ENCODE data around the gene TMEM129. TPM values are rescaled to one million over a fixed set of nuclear protein-coding genes. Genes with fewer than 3 reads are reported as not detected.
"Not testable (repeated sequence)": the region's sequence is repeated elsewhere in the genome, so short reads cannot be mapped to it uniquely, and the experiment has no call there.

The TMEM129 gene
- polyA plus RNA-seq, 1 donor = 22.6 TPM

GRCh38 chr4:1695913-1696312 lies 25.2 kb downstream of the TMEM129 start:
- peak; percentile 72 for DNase-seq (ENCODE audit: low read depth)

DNA sequence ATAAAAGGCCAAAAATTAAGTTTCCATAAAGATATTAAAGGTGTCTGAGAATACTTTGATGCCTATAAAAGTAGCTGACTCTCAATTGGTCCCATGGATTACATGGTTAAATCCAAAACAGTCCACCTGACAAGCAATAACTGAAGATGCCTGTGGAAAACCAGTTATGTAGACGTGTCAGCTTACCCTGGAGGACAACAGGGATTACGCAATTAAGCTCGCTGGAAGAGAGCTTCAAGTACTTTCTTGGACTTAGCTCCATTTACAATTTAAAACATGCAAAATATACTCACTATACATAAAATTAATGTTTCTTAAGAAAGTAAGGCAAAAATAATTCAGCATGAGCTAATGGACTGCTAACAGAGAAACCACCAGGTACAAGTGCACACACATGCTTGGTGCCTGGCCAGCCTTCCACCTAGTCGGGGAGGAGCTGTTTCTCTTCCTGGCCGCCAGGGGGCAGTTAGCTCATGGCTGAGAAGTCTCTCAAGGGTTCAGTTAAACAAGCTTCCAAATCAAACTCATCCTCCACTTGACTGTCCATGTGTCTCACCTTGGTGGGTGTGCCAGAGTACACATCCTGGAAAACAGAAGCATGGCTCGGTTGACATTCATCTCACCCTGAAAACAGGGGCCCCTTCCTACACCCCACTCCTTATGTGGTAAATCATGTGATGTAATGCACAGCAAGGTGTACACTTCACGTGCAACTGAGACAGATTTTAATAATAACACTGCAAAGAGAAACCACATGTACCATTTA lies 27.8 kb downstream of the TMEM129 start:
- DNase-seq (ENCODE audit: low read depth) = no peak

DNA sequence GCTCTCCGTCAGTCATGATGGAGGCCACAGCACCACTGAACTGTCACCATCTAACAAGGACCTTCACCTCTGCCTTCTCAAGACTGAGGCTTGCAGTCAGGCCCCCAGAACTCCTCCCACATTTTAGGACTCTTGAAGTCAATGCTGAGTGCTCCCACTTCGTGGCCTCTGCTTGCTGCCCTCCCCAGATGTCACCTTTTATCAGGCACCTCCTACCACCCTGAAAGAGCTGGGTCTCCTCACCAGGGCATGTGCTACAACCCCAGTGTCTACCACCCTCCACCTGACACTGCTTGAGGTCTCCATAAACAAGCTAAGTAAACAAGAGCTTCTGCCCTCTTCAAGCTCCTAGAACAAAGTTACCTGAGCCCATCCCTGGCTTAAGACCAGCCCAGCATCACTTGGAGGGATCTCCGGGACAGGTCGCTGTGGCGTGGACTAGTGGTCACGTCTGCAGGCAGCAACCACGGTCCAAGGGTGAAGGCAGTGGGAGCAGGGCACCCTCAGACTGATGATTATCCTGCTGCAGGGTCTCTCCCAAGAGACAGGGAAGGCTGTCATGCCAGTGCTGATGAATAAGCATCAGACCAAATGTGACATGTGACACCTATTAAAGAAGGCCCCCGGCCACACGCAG lies 29.3 kb downstream of the TMEM129 start:
- no peak for DNase-seq (ENCODE audit: low read depth)

DNA sequence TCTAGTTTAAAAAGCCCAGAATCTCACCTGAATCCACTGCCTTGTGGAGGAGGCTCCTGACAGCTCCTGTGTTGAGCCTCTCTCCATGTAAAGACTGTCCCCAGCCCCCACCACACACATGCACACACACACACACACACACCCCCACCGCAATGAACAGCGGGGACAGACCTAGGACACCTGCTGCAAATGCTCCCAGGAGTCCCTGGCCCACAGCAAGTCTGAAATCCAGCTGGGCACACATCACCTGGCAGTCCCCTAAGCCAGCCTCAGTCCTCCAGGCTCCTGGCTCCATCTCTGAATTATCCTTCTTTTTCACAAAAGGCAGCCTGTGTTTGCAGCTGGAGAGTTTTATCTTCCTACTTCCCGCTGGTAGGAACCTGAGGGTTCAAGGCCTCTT lies 30.4 kb downstream of the TMEM129 start:
- DNase-seq (ENCODE audit: low read depth) = no peak

DNA sequence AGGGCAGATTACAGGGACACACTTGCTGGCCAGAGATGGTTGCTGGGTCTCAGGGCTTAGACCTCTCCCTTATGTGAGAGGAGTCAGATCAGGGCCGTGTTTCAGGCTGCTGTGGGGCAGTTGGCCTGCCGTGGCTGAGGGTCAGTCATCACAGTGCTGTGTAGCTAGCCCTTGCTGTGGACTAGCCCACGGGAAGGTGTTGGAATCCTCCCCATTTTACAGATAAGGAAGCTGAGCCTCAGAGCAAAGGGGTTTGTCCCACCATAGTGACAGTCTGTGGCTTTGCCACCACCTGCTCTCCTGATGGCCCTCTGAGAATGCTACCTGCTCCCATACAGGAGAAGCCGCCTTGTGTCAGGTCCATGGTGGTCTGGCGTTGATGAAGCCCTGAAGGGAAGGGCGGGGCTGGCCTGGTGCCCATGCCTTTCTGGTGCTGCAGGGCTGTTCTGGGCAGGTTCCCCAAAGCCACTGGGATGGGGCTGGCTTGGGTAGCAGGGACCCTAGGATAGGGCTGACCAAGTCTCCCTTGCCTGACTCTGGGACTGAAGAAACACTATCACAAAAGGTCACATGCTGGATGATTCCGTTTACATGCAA lies 34.6 kb downstream of the TMEM129 start:
- DNase-seq (ENCODE audit: low read depth) = no peak

DNA sequence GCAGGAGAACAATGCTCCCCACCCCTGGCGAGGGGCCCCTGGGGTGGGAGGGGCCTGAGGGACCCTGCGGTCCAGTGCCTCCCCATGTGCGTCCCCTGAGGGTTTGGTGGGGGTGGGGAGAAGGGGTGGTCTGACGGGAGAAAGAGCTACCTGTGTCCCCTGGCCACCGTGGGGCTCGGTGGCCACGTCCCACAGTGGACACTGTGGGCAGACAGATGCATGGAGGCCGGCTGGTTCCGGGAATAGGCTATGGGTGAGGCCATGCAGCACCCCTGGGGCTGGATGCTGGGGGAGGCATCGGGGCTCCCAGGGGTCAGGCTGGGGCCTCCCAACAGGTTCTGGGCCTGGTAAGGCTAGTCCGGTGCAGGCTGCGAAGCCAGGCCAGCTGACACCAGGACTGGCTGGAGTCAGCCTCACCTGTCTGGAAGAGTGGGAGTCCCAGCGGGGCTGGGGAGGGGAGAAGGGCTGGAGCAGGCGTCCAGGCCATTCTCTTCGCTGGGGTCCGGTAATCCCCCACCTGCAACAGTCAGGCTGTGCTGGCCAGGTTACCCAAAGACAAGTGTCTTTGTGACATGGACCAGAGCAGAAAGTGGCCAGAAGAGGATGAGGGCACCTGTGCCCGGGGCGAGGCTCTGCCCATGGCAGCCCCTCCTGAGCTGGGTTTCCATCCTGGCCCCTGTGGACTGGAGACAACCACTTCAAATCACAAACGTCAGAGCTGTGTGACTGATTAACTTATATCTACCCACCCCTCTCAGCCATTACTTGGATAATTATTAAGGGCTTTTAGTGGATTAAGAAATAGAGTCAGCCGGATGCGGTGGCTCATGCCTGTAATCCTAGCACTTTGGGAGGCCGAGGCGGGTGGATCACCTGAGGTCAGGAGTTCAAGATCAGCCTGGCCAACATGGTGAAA lies 35.6 kb downstream of the TMEM129 start:
- no peak for DNase-seq (ENCODE audit: low read depth)

DNA sequence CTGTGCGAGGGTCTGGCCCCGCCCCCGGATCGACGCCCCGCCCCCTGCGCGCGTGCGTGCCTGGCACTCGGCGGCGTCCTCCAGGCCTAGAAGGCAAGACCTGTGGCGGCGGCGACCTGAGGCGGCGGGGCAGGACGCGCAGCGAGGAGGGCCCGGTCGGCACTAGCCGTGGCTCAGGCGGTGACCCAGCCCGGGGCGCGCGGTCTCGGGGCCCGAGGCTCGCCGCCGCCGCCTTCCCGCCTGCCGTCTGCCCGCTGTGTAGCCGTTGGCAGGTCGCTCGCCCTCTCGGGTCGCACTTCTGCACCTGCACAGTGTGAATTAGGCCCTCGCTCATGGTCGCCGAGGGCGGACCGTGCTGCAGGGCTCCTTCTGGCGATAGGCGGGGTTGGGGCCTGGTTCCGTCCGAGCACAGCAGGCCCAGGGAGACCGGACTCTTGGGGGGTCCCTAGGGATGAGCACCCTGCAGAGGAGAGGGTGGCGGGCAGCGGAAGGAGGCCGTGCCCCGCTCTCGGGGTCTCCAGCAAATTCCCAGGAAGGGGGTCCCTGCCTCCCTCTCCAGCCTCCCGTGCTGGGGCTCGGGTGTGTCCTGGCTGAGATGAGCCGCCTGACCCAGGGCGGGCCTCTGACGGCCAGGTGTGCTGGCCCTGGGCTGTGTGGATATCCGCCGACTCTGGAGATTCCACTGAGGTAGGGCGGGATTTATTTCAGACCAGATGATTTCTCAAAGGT lies 36.5 kb downstream of the TMEM129 start:
- DNase-seq (ENCODE audit: low read depth) = no peak

DNA sequence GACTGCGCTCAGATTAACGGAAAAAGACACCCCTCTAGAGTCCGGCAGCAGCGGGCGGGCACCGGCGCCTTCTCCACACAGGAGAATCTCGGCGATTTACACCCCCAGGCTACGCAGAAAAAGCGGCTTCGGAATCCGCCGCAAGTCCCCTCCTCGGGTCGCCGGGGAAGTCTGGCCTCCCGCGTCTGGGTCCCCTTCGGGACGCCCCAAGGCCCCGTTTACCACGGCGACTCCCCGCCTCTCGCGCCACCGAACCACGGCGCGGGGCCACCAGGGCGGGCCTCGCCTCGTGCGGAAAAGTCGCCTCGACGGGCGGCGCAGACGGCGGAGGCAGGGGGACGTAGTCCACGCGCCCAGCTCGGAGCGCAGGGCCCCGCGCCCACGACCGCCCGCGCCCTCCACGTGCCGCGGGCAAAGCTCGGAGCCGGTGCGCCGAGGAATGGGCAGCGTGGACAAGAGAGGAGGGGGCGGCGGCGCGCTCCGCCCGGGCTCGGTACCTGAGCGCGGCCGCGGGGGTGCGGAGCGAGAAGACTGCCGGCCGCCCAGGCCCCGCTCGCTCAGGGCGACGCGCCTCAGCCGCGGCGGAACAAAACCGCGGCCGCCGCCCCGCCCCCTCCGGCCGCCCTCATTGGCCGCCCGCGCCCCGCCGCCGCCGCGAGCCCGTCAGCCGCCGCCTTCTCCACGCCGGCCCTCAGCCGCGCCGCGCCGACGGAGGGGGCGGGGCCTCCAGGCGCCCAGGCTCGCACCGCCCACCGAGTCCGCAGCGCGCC lies 37.2 kb downstream of the TMEM129 start, which contains the start of gene FAM53A:
Gene FAM53A (minus strand): TSS at position 578 of the 770 bp plus-strand sequence. CDS start 15,572 bp downstream, outside the sequence.
- peak; percentile 35 for DNase-seq (ENCODE audit: low read depth)

DNA sequence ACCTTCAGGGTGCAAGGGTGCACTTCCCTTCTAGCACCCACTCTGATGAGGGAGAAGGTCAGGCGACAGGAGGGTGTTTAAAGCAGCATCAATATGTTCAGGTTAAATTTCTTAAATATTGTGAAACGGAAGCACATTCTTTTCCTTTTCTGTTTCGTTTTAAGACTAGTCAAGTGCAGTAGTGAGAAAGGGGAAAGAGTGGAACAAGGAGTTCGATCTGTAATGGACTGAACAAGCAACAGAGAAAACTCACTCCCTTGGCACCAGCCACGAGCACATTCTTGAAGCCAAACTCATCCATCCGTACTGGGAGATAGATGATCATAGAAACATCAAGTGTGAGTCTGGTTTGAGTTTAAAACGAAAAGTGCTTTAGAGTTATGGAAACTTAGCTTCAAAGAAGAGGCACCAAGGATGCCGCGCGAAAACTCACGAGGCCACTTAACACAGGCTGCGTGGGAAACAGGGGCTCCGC lies 37.8 kb downstream of the TMEM129 start:
- DNase-seq (ENCODE audit: low read depth) = no peak

DNA sequence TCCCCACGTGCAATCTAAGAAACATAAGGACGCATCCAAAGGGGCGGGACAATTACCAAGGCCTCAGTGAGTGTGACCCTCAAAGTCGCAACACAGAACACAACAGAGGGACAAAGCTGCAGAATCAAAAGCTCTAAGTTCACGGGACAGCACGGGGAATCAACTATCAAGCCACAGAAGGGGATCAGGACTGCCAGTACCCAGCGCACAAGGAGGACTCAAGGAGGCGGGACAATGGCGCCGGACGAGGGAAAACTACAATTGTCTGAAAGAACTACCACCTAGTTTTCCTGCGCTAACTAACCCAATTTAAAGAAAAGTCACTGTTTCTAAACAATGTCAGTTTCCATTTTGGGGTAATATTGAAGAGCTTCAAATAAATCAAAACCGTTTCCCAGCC lies 38.3 kb downstream of the TMEM129 start:
- DNase-seq (ENCODE audit: low read depth) = no peak

DNA sequence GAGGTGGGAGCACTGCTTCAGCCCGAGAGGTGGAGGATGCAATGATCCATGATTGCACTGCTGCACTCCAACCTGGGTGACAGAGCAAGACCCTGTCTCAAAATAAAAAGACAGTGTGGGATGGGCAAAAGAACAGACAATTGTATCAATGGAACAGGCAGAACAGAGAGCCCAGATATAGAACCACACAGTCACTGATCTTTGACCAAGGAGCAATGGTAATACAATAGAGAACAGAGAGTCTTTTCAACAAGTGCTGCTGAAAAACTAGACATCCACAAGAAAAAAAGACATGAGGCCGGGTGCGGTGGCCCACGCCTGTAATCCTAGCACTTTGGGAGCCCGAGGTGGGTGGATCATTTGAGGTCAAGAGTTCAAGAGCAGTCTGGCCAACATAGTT lies 42.9 kb downstream of the TMEM129 start:
- no peak for DNase-seq (ENCODE audit: low read depth)

DNA sequence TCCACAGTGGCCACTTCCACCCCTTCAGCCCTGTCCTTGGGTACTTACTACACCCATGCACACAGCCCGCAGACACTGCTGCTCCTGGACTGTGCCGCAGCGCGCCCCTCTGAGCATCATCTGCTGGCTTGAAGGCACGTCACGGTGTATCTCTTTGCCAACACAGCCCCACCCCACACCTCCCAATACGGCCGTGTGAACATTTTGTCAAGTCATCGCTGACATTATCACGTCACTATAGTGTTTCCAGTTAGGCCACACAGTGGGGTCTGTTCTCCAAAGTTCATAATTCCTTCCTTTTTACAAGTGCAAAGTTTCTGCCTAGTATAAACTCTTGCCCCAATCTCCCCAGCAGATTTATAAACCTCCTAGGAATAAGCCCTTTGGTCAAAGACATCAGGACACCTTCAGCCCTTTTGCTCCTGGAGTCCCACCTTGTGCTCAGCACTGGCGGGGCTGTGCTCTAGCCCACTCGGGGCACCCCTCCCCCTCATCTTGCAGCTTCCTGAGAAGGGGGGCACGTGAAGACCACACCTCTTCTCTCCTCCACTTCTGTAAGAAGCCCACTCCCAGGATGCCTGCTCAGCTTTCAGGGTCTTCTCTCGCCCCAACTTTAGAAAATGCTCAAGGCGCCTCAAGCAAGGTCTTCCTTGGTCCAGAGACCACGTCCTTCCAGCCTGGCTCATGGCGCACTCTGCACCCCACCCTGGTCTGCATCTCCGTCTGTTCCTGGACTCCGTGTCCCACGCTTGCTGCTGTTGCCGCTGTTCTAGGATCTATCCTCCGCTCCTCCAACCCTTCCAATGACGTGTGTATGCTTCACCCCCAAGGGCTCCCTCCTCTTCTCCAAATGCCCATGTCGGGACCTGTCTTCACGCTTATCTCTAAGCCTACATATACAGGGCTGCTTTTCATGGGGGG lies 44.3 kb downstream of the TMEM129 start:
- no peak for DNase-seq (ENCODE audit: low read depth)

- DNase-seq (ENCODE audit: low read depth) = no peak
These were observed 45.4 kb downstream of the TMEM129 start for GRCh38 chr4:1675802-1676137.

- DNase-seq (ENCODE audit: low read depth) = no peak
These were observed 45.9 kb downstream of the TMEM129 start for GRCh38 chr4:1675136-1675801.

DNA sequence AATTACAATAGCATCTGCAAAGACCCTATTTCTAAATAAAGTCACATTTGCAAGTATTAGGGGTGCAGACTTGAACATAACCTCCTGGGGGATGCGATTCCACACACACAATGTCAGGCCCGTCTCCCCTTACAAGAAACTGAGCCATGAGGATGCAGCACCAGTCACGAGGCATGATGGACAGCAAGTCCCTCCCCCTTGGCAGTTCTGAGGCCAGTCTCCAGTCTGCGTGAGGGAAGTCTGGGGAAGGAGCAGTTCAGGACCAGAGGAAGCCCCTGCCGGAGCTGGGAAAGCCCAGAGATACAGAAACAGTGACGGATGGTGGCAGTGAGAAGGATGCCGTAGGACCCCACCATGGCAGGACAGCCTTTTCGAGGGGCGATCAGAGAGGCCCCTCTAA lies 46.4 kb downstream of the TMEM129 start:
- DNase-seq (ENCODE audit: low read depth) = no peak

DNA sequence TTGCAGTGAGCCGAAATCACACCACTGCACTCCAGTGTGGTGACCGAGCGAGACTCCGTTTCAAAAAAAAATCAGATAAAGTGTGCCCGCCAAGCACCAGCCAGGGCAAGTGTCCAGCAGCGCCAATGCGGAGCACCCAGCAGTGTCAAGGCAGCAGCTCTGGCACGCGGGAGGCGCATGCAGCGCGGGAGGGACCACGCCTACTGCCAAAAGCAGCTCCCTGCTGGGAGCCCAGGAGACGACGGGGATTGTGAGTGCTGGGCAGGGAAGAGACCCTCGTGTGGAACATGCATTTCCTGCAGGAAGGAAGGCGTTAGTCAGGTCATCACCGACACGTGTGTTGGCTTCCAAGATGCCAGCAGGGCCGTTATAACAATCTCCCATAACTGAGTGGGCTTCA lies 47.5 kb downstream of the TMEM129 start:
- DNase-seq (ENCODE audit: low read depth) = no peak

DNA sequence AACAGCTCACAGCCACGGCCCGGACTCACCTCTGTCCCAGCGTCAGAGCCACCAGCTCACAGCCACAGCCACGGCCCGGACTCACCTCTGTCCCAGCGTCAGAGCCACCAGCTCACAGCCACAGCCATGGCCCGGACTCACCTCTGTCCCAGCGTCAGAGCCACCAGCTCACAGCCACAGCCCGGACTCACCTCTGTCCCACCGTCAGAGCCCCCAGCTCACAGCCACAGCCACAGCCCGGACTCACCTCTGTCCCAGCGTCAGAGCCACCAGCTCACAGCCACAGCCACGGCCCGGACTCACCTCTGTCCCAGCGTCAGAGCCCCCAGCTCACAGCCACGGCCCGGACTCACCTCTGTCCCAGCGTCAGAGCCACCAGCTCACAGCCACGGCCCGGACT lies 50.1 kb downstream of the TMEM129 start:
- not testable (repeated sequence) for DNase-seq (ENCODE audit: low read depth)

DNA sequence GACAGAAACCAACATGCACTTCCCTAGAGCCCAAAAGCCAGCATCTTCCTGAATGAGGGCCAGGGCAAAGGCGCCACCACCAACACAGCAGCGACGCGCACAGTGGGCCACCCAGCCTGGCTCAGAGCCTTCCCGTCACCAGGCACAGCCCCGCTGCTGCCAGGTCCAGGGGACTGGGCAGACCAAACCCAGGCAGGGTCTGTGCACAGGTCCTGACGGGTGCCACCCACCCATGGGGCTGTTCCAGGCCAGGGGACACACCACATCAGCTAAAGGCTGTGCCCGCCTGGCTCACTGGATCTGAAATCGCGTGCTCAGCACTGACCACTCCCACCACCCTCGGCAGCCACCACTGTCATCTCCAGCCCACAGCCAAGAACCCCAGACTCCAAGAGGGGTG lies 50.8 kb downstream of the TMEM129 start:
- DNase-seq (ENCODE audit: low read depth) = no peak

GRCh38 chr4:1669850-1670249 lies 51.3 kb downstream of the TMEM129 start:
- no peak for DNase-seq (ENCODE audit: low read depth)
